Neural cell (in vitro differentiated cells): ENCODE data around the gene SMTN. TPM values are rescaled to one million over a fixed set of nuclear protein-coding genes. Genes with fewer than 3 reads are reported as not detected.

Experiments
- H2AFZ ChIP-seq: fragments of 200-600, 300-800 bp; sonication (generic), shearing (Covaris generic); 2 replicates; pipeline ENCODE4 v1.6.0; 2014; ENCODE audit warnings: low read depth, mild to moderate bottlenecking, antibody characterized with exemption, low read length, moderate library complexity
- H3F3A ChIP-seq: fragments of 200-600 bp; shearing (Covaris generic); 2 replicates; pipeline ENCODE4 v1.6.1; 2016; ENCODE audit warnings: mild to moderate bottlenecking, moderate library complexity, mixed read lengths, antibody characterized with exemption, low read length; ENCODE audit not compliant: insufficient read depth, poor library complexity, severe bottlenecking
- H3K27ac ChIP-seq: fragments of 200-600, 300-800 bp; sonication (generic), shearing (Covaris generic); 2 replicates; pipeline ENCODE4 v1.5.1; 2014; ENCODE audit warnings: mild to moderate bottlenecking, low read length, moderate library complexity
- H3K27me3 ChIP-seq: fragments of 300-800, 200-600 bp; sonication (generic), shearing (Covaris generic); 2 replicates; pipeline ENCODE4 v1.6.0; 2014; ENCODE audit warnings: mild to moderate bottlenecking, low read depth, low read length, moderate library complexity; ENCODE audit not compliant: insufficient read depth
- H3K36me3 ChIP-seq: fragments of 300-800, 200-600 bp; sonication (generic), shearing (Covaris generic); 2 replicates; pipeline ENCODE4 v1.5.1; 2014; ENCODE audit warnings: mild to moderate bottlenecking, antibody characterized with exemption, low read length, moderate library complexity; ENCODE audit not compliant: insufficient read depth
- H3K4me2 ChIP-seq: fragments of 300-800, 200-600 bp; sonication (generic), shearing (Covaris generic); 2 replicates; pipeline ENCODE4 v1.6.0; 2014; ENCODE audit warnings: mild to moderate bottlenecking, low read length
- H3K4me3 ChIP-seq: fragments of 300-800, 200-600 bp; sonication (generic), shearing (Covaris generic); 2 replicates; pipeline ENCODE4 v1.5.1; 2014; ENCODE audit warnings: mild to moderate bottlenecking, low read length, moderate library complexity
- H3K79me2 ChIP-seq: fragments of 200-600 bp; shearing (Covaris generic); replicated peaks from 2 replicates; pipeline ENCODE4 v1.6.0; 2014; ENCODE audit warnings: mild to moderate bottlenecking, low read length, moderate library complexity; ENCODE audit not compliant: insufficient read depth
- H3K9ac ChIP-seq: fragments of 300-800, 200-600 bp; sonication (generic), shearing (Covaris generic); 2 replicates; pipeline ENCODE4 v1.6.1; 2016; ENCODE audit warnings: mild to moderate bottlenecking, low read length, mixed read lengths
- H3K9me2 ChIP-seq: fragments of 200-600 bp; shearing (Covaris generic); 2 replicates; pipeline ENCODE4 v1.6.1; 2016; ENCODE audit warnings: mild to moderate bottlenecking, low read length, mixed read lengths; ENCODE audit not compliant: insufficient read depth
- H3K9me3 ChIP-seq: fragments of 200-600, 300-800 bp; sonication (generic), shearing (Covaris generic); 2 replicates; pipeline ENCODE4 v1.6.1; 2016; ENCODE audit warnings: mild to moderate bottlenecking, mixed run types, low read length, moderate library complexity, mixed read lengths
- H4K20me1 ChIP-seq: fragments of 200-600 bp; shearing (Covaris generic); 2 replicates; pipeline ENCODE4 v1.6.1; 2016; ENCODE audit warnings: mild to moderate bottlenecking, mixed run types; ENCODE audit not compliant: insufficient read depth
- CTCF ChIP-seq: fragments of 450-650 bp; IDR thresholded peaks from 2 replicates; pipeline ENCODE4 v1.5.1; 2014; ENCODE audit warnings: antibody characterized with exemption, mild to moderate bottlenecking, moderate library complexity; ENCODE audit not compliant: poor library complexity, severe bottlenecking
- EP300 ChIP-seq: fragments of 450-650 bp; conservative IDR thresholded peaks from 2 replicates; pipeline ENCODE4 v1.6.1; 2014; ENCODE audit warnings: antibody characterized with exemption, mild to moderate bottlenecking, moderate library complexity; ENCODE audit not compliant: poor library complexity, severe bottlenecking
- EZH2 ChIP-seq: fragments of 200-600, 300-800 bp; shearing (Covaris generic), sonication (generic); IDR thresholded peaks from 2 replicates; pipeline ENCODE4 v1.6.1; 2014; ENCODE audit warnings: antibody characterized with exemption, low read length, borderline replicate concordance, mild to moderate bottlenecking; ENCODE audit not compliant: insufficient read depth, poor library complexity, severe bottlenecking
- MXI1 ChIP-seq: fragments of 450-650 bp; conservative IDR thresholded peaks from 2 replicates; pipeline ENCODE4 v1.6.1; 2014; ENCODE audit warnings: antibody characterized with exemption, mild to moderate bottlenecking; ENCODE audit not compliant: poor library complexity, severe bottlenecking
- POLR2AphosphoS5 ChIP-seq: IDR thresholded peaks from 2 replicates; pipeline ENCODE4 v1.6.1; 2012
- RAD21 ChIP-seq: fragments of 450-650 bp; conservative IDR thresholded peaks from 2 replicates; pipeline ENCODE4 v1.6.1; 2014; ENCODE audit warnings: antibody characterized with exemption, mild to moderate bottlenecking, moderate library complexity
- REST ChIP-seq: IDR thresholded peaks from 2 replicates; pipeline ENCODE4 v1.6.1; 2012; ENCODE audit warnings: borderline replicate concordance
- SMC3 ChIP-seq: fragments of 450-650 bp; conservative IDR thresholded peaks from 2 replicates; pipeline ENCODE4 v1.6.1; 2014; ENCODE audit warnings: antibody characterized with exemption, mild to moderate bottlenecking, moderate library complexity; ENCODE audit not compliant: poor library complexity
- TAF1 ChIP-seq: IDR thresholded peaks from 2 replicates; pipeline ENCODE4 v1.6.1; 2012; ENCODE audit warnings: low read depth
- polyA plus RNA-seq: library from polyadenylated mRNA; depleted of rRNA; stranded (reverse); fragments of >200 nt; gene quantifications from 2 replicates; pipeline ENCODE4 v1.2.3, GENCODE V29; 2014

The SMTN gene
- polyA plus RNA-seq, 1 donor from 2014 or later: 3.4 TPM

- H3K27me3 ChIP-seq: no peaks in the 10 kb centered on the region
- H3K79me2 ChIP-seq: no peaks in the 10 kb centered on the region
- no peaks in the 10 kb centered on the region for H3F3A ChIP-seq
- no peak overlapping the region for H2AFZ ChIP-seq
- no peak overlapping the region for H3K4me2 ChIP-seq
- H3K27ac ChIP-seq: no peak overlapping the region
- no peak overlapping the region for H3K9ac ChIP-seq
- no peaks in the 10 kb centered on the region for H3K9me2 ChIP-seq
- no peaks in the 10 kb centered on the region for H3K9me3 ChIP-seq
- H3K4me3 ChIP-seq: no peak overlapping the region
- no peaks in the 10 kb centered on the region for H3K36me3 ChIP-seq
- H4K20me1 ChIP-seq: no peaks in the 10 kb centered on the region
- TF ChIP-seq RAD21 (peak; percentile 78), SMC3 (peak; percentile 64), CTCF (peak; percentile 67), TAF1 (no peak)
These were observed 68.0 kb downstream of the SMTN start for GRCh38 chr22:31148953-31149627.

- H4K20me1 ChIP-seq: no peaks in the 10 kb centered on the region
- no peak overlapping the region for H3K4me3 ChIP-seq
- no peaks in the 10 kb centered on the region for H3K27me3 ChIP-seq
- no peak overlapping the region for H3K27ac ChIP-seq
- no peak overlapping the region for H2AFZ ChIP-seq
- H3F3A ChIP-seq: no peaks in the 10 kb centered on the region
- no peaks in the 10 kb centered on the region for H3K79me2 ChIP-seq
- no peaks in the 10 kb centered on the region for H3K36me3 ChIP-seq
- no peak overlapping the region for H3K9ac ChIP-seq
- H3K9me3 ChIP-seq: no peaks in the 10 kb centered on the region
- no peaks in the 10 kb centered on the region for H3K9me2 ChIP-seq
- TF ChIP-seq EZH2 (no peak), CTCF (no peak), MXI1 (no peak)
- no peak overlapping the region for H3K4me2 ChIP-seq
These were observed 69.5 kb downstream of the SMTN start for GRCh38 chr22:31150615-31151014.

GRCh38 chr22:31151872-31152271 lies 70.8 kb downstream of the SMTN start:
- Histone ChIP-seq H3F3A (no peaks in the 10 kb centered on the region), H4K20me1 (no peaks in the 10 kb centered on the region), H3K4me3 (no peak overlapping the region), H3K9me2 (no peaks in the 10 kb centered on the region), H2AFZ (no peak overlapping the region), H3K27ac (no peak overlapping the region), H3K4me2 (no peak overlapping the region), H3K36me3 (no peaks in the 10 kb centered on the region), H3K9ac (no peak overlapping the region), H3K79me2 (no peaks in the 10 kb centered on the region), H3K27me3 (no peaks in the 10 kb centered on the region), H3K9me3 (no peaks in the 10 kb centered on the region)
- TF ChIP-seq EZH2 (no peak), EP300 (no peak), REST (no peak), MXI1 (no peak), CTCF (no peak), SMC3 (no peak), RAD21 (no peak), POLR2AphosphoS5 (no peak), TAF1 (no peak)
